ENCODE data around the gene RAB11B.
"Not testable (repeated sequence)": the region's sequence is repeated elsewhere in the genome, so short reads cannot be mapped to it uniquely, and the experiment has no call there.

RAB11B gene

DNA sequence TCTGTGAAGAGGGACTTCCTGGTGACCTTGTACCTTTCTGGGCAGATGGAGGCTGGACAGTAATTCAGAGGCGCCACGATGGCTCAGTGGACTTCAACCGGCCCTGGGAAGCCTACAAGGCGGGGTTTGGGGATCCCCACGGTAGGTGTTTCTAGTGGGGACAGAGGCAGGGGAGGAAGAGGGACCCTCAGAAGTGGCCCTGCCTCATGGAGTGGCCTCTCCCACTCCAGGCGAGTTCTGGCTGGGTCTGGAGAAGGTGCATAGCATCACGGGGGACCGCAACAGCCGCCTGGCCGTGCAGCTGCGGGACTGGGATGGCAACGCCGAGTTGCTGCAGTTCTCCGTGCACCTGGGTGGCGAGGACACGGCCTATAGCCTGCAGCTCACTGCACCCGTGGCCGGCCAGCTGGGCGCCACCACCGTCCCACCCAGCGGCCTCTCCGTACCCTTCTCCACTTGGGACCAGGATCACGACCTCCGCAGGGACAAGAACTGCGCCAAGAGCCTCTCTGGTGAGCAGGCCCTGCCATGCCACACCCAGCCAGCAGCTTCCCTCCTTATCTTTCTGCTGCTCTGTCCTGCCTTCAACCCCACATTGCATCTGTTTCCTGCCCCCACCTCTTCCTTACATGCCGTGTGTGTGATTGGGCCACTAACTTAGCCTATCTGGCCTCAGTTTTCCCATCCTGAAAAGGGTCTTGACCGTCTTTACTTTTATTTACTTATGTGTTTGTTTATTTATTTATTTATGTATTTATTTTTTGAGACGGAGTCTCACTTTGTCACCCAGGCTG lies 19.0 kb upstream of the RAB11B start:
- no peak for DNase-seq

DNA sequence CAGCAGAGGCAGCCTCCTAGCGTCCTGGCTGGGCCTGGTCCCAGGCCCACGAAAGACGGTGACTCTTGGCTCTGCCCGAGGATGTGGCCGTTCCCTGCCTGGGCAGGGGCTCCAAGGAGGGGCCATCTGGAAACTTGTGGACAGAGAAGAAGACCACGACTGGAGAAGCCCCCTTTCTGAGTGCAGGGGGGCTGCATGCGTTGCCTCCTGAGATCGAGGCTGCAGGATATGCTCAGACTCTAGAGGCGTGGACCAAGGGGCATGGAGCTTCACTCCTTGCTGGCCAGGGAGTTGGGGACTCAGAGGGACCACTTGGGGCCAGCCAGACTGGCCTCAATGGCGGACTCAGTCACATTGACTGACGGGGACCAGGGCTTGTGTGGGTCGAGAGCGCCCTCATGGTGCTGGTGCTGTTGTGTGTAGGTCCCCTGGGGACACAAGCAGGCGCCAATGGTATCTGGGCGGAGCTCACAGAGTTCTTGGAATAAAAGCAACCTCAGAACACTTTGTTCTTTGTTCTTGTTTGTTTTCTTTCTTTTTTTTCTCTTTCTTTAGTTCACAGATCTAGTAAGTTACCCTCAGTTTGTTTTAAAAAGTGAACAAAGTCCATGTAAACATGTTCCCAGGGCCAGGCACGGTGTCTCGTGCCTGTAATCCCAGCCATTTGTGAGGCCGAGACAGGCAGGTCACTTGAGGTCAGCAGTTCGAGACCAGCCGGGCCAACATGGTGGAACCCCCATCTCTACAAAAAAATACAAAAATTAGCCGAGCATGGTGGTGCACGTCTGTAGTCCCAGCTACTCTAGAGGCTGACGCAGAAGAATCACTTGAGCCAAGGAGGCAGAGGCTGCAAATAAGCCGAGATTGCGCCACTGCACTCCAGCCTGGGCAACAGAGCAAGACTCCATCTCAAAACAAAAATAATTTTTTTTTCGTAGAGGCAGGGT lies 16.0 kb upstream of the RAB11B start:
- no peak for DNase-seq

DNA sequence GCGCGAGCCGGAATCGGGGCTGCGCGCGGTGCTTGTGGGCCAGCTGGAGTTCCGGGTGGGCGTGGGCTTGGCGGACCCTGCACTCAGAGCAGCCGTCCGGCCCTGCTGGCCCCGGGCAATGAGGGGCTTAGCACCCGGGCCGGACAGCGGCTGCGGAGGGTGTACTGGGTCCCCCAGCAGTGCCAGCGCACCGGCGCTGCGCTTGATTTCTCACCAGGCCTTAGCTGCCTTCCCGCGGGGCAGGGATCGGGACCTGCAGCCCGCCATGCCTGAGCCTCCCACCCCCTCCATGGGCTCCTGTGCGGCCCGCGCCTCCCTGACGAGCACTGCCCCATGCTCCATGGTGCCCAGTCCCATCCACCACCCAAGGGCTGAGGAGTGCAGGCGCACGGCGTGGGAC lies 14.4 kb upstream of the RAB11B start:
- not testable (repeated sequence) for DNase-seq

DNA sequence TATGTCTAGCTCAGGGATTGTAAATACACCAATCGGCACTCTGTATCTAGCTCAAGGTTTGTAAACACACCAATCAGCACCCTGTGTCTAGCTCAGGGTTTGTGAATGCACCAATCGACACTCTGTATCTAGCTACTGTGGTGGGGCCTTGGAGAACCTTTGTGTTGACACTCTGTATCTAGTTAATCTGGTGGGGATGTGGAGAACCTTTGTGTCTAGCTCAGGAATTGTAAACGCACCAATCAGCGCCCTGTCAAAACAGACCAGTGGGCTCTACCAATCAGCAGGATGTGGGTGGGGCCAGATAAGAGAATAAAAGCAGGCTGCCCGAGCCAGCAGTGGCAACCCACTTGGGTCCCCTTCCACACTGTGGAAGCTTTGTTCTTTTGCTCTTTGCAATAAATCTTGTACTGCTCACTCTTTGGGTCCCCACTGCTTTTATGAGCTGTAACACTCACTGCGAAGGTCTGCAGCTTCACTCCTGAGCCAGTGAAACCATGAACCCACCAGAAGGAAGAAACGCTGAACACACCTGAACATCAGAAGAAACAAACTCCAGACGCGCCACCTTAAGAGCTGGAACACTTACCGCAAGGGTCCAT lies 13.7 kb upstream of the RAB11B start:
- not testable (repeated sequence) for DNase-seq

DNA sequence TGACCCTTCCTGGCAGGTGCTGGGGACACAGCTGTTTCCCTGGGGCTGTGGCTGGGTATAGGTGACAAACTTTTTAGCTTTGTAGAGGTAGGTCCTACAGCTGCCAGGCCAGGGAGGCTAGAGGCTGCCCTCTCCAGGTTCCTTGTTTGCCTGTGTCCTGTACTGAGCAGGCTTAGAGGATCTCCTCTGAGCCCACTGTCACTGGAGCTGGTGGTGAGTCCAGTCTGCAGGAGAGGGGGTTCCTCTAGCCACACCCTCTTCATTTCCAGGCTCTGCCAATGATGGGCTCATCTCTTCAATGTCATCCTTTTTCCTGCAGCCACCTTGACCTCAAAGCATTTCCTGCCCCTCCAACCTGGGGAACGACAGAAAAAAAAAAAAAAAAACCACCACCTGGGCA lies 12.6 kb upstream of the RAB11B start:
- DNase-seq: no peak

DNA sequence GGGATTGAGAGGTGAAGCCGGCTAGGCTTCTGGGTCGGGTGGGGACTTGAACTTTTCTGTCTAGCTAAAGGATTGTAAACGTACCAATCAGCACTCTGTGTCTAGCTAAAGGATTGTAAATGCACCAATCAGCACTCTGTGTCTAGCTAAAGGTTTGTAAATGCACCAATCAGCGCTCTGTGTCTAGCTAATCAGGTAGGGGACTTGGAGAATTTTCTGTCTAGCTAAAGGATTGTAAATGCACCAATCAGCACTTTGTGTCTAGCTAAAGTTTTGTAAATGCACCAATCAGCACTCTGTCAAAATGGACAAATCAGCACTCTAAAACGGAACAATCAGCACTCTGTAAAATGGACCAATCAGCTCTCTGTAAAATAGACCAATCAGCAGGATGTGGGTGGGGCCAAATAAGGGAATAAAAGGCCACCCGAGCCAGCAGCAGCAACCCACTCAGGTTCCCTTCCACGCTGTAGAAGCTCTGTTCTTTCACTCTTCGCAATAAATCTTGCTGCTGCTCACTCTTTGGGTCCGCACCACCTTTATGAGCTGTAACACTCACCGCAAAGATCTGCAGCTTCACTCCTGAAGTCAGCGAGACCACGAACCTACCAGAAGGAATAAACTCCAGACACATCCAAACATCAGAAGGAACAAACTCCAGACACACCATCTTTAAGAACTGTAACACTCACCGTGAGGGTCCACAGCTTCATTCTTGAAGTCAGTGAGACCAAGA lies 10.8 kb upstream of the RAB11B start:
- DNase-seq: not testable (repeated sequence)

DNA sequence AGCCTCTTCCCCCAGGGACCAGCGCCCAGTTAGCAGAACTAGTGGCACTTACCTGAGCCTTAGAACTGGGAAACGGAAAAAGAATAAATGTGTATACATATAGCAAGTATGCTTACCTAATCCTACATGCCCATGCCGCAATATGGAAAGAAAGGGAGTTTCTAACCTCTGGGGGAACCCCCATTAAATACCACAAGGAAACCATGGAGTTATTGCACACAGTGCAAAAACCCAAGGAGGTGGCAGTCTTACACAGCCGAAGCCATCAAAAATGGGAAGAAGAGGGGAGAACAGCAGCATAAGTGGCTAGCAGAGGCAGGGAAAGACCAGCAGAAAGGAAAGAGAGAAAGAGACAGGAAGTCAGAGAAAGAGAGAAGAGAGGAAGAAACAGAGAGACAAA lies 5.6 kb upstream of the RAB11B start:
- not testable (repeated sequence) for DNase-seq

DNA sequence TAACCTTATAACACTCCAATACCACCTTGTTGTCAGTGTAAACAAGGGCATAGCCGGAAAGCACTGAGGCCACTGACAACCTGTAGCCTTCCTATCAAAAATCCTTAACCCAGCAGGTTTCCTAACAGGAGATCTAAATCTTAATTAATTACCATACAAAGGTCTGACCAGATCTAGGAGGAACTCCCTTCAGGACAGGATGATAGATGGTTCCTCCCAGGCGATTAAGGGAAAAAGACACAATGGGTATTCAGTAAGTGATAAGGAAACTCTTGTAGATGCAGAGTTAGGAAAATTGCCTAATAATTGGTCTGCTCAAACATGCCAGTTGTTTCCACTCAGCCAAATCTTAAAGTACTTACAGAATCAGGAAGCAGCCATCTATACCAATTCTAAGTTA lies 5.1 kb upstream of the RAB11B start:
- not testable (repeated sequence) for DNase-seq

DNA sequence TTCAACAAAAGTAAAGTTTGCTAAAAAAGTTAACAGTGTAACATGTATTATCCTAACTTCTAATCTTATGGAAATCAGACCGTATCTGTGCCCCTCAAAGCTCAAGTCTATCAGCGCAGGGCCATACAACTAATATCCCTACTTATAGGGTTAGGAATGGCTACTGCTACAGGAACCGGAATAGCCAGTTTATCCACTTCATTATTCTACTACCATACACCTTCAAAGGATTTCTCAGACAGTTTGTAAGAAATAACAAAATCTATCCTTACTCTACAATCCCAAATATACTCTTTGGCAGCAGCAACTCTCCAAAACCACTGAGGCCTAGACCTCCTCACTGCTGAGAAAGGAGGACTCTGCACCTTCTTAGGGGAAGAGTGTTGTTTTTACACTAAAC lies 4.6 kb upstream of the RAB11B start:
- DNase-seq: not testable (repeated sequence)

DNA sequence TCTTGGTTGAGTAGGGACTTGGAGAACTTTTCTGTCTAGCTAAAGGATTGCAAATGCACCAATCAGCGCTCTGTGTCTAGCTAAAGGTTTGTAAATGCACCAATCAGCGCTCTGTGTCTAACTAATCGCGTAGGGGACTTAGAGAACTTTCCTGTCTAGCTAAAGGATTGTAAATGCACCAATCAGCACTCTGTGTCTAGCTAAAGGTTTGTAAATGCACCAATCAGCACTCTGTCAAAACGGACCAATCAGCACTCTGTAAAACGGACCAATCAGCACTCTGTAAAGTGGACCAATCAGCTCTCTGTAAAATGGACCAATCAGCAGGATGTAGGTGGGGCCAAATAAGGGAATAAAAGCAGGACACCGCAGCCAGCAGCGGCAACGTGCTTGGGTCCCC lies 3.7 kb upstream of the RAB11B start:
- not testable (repeated sequence) for DNase-seq

DNA sequence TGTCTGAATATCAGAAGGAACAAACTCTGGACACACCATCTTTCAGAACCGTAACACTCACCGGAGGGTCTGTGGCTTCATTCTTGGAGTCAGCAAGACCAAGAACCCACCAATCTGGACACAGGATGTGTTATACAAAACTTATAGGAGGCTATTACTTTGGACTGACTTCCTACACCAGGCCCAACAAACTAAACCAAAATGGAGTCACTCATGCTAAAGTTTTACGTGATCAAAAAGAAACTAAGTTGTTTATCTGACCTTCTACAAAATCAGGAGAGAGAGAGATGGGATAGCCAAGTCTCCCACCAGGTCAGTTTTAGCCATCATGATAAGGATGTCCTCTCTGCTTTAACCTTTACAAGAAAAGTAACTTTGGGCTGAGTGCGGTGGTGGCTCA lies 3.2 kb upstream of the RAB11B start:
- no peak for DNase-seq

DNA sequence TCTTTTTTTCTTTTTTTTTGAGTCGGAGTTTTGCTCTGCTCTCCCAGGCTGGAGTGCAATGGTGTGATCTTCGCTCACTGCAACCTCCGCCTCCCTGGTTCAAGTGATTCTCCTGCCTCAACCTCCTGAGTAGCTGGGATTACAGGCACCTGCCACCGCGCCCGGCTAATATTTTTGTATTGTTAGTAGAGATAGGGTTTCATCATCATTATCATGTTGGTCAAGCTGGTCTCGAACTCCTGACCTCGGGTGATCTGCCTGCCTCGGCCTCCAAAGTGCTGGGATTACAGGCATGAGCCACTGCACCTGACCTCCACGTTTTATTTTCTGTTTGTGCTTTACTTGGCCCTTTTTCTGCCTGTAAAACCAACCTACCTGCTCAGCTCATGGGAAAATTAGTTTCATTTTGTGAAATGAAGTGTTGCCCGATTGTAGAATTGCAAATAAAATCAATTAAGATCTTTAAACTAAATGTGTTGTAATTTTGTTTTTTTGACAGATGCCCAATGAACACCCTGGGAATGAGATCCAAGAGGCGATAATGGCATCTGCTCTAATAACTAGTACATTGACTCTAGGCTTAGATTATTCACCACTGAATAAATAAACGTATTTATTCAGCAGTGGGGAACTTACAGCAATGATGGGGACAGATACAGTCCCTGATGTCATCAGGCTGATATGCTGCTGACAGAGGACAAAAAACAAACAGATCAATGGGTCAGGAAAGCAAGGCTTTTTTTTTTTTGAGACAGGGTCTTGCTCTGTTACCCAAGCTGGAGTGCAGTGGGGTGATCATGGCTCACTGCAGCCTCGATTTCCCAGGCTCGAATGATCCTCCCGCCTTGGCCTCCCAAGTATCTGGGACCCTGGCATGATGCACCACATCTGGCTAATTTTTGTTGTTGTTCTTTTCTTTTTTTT lies 2.2 kb upstream of the RAB11B start:
- DNase-seq: no peak

DNA sequence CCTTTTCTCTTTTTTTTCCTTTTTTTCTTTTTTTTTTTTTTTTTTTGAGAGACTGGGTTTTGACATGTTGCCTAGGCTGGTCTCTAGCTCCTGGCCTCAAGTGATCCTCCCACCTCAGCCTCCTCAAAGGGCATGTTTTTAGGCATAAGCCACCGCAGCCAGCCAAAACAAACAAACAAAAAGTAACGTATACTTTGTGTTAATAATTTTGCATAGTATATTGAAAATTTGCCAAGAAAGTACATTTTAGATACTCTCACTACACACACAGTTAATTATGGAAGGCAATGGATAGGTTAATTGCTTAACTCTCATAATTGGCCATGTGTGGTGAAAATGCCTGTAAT lies 1.6 kb upstream of the RAB11B start:
- no peak for DNase-seq

DNA sequence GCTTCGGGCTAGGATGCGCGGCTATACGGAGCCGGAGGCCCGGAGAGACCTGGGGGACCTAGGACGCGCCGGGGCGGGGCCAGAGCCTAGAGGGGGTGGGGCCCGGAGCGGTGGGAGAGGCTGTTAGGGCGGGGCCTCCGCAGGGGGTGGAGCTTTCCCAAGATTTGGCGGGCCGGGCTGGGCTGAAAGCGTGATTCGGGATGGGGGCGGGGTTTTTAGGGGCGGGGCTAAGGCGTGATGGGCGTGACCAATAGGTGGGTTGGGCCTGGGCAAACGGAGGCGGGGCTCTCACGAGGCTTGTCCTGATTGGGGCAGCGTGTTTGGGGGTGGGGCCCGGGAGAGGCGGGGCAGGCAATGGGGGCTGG lies 439 bp downstream of the RAB11B start:
- DNase-seq: peak; percentile 99

DNA sequence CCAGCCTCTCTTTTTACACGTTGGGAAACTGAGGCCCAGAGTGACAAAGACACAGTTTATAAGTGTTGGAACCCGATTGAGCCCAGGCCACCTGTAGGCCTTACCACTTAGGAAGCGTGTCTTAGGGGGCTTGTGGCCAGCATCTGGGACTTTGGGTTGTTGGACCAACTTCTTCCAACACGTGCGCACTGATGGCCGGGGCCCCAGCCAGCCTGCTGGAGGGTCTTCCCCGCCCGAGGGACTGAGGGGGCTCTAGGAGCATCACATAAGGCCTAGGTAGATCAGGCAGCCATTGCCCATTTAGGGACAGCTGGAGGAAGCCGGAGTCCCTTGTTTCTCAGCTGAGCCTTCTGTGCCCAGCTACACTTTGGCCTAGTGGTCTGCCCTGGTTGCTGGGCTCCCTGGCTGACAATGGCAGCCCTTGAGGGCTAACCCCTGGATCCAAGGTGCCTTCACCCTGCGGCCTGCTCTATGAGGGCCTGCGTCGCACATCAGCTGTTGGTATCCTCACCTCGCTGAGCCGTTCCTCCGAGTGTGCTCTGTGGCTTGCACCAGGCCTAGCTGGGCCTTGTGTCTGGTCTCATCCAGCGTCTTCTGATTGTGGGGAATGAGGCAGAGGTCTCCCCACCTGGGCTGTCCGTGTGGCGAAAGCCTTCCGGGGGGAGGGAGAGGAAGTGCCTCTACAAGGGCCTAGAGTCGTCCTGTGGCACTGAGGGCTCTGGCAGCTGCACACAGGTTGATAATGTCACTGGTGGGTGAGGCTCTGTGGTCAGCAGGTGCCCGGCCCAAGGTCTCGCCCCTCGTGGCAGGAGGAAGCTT lies 1.2 kb downstream of the RAB11B start:
- DNase-seq: no peak

DNA sequence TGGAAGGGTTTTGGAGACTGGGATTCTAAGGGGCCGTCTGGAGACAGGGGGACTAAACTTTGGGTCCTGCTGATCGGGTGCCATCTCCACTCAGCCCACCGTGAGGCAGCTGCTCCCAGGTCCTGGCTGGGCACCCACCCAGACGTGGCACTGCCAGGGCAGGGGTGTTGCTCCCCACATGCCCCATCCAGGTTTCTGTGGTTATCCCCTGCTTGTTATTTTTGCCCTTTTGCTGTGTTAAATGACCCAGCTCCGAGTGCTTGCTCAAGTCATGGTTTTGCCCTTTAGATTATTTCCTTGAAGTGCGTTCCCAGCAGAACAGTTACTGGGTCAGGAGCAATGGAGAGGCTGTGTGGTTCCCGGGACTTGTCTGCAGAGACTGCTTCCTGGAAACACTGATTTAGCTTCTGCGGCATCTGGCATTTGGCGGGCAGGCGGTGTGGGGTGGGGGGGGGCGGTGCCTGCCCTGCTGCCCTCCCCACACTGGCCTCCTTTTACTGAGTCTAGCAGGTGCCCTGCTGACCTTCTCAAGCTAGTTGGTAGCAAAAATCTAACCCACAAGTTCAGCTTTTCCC lies 1.9 kb downstream of the RAB11B start:
- DNase-seq: no peak

DNA sequence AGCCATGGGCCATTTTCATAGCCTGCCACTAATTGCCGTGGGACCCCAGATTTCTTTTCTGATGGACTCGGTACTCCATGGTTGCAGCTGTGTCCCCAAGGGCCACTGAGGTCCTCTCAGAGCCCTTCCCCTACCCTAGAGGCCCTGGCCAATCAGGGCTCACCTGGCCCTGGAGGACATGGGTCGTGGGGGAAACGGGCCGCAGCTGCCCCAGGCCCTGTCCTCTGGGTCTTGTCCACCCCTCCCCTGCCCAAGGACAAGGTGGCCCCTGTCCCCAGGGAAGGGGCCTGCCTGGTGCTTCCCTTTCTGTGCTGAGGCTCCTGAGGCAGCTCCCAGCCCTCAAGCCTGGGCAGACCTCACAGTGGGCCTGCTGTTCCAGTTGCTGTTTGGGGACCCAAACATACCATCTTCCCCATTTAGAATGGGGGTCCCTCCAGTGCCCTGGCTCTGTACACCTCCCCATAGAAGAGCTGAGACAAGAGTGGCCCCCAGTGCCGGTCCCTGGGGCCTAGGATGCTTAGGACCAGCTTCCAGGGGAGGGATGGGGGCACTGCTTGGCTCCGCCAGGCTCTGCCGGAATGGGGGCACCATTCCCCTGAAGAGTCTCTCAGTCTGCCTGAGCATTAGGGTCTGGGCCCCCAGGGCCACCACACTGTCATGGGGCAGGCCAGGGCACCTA lies 3.2 kb downstream of the RAB11B start:
- DNase-seq: no peak

DNA sequence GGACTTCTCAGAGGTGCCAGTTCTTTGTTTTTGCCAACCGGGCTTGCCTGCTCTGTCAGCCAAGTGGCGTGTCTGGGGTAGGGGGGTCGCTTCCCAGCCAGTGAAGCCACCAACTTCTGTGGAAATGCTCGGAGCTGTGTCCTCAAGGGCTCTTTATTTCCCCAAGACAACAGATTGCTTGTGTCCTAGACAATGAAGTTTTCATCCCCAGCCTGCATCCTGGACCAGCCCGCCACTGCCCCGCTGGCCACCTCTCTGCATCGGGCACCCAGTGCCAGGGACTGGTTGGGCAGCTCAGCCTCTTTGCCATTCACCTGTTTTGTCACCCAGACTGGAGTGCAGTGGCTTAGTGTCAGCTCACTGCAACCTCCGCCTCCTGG lies 3.7 kb downstream of the RAB11B start:
- no peak for DNase-seq

DNA sequence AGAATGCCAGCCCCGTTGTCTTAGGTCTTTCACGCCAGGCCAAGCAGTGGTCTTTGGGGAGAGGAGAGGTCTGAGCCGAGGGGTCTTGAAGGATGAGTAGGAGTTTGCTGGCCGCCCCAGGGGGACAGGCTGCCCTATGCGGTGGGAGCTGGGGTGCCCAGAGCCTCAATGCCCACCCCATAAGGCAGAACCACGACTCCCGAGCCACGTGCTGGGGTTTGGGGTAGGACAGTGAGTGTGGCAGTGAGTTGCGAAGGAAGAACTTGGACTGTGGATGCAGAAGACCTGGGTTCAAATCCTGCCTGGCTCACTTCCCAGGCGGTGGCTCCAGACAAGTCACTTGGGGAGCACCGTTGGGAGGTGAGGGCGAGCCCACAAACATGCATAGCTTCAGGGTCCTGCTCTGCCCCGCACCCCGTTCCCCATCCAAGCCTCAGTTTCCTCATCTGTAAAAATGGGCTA lies 5.5 kb downstream of the RAB11B start:
- no peak for DNase-seq

DNA sequence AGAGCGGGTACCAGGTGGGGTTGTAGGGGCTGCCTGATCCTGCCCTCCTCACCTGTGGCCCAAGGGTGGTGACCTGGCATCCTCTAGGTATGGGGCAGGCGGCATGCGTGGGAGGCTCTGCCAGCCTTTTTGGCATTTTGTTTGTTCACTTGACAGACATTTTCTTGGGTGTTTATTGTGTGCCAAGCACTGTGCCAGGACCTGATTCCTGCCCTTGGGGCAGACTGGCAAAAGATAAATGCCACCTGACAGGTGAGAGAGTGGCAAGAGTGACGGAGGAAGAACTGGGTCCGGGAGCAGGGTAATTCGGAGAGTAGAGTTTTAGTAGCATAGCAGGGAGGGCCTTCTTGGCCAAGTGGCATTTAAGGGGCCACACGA lies 6.0 kb downstream of the RAB11B start:
- DNase-seq: no peak

Measured in stimulated activated CD8-positive, alpha-beta memory T cell treated with anti-CD3 and anti-CD28 coated beads, Interleukin-4, amount 100 ng/mL, for 48 hours (primary cell).